Activated CD8-positive, alpha-beta memory T cell treated with anti-CD3 and anti-CD28 coated beads, Interleukin-2, amount 50 U/mL, for 4 hours (primary cell): ENCODE data around the gene DIAPH2.

Experiments used
- DNase-seq: peaks from one replicate; pipeline ENCODE4 v3.0.0-alpha.2; 2020

DIAPH2 gene

DNA sequence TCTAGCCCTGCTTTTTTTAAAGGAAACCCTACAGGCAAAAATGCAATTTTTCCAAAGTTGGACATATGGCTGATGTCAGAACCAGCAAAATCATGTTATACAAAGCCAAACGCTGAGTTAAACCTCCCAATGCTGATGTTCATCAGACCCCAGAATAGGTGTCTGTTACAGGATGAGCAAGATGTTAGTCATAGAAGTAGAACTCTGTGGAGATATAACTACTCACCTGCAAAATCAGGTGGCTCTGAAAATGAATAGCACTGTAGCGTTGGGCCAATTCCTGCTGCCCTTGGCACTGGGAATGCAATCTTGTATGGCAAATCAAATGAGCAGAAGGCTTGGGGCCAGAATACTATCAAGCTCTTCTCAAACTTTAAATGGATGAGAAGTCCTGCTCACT is 833.1 kb downstream of the DIAPH2 start:
- DNase-seq, result no peak

- DNase-seq, result no peak
Measured at GRCh38 chrX:97522307-97522706, 837.7 kb downstream of the DIAPH2 start.

DNA sequence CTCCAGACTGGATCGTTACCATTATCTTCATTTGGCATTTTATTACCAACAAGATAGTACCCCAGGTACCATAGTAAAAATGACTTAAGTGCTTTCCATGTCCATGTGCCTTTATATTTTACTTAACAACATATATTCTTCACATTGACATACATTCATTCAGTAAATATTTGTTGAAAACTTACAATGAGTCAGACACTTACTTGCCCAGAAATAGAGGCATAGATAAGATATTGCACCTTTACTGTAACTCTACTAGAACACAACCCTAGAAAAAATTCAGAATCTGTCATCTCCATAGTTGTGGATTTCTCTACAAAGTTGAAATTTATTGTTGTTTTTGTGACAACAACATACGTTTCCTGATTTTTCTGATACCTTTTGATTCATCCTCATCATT is 839.7 kb downstream of the DIAPH2 start:
- no peak for DNase-seq

DNA sequence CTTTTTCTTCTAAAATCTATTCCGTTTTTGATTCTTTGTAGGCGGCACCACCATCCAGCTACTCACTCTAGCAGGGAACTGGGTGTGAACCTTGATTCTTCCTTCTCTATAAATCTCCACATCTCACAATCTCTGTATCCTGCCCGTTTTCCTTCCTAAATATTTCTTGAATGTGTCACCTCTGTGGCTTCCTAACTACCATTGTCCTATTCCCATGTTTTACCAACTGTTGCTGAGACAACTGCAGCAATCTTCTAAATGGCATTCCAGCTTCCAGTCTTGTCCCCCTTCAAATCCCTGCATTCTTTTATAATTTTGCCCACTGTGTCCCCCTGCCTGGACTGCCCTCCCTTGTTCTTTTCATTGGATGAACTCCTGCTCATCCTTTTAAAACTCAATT is 840.4 kb downstream of the DIAPH2 start:
- no peak for DNase-seq

GRCh38 chrX:97525981-97526380 is 841.3 kb downstream of the DIAPH2 start:
- no peak for DNase-seq

- no peak for DNase-seq
Measured at GRCh38 chrX:97527725-97528124, 843.1 kb downstream of the DIAPH2 start.

GRCh38 chrX:97529536-97530200 is 845.0 kb downstream of the DIAPH2 start:
- DNase-seq, result no peak

GRCh38 chrX:97531825-97532224 is 847.2 kb downstream of the DIAPH2 start:
- no peak for DNase-seq

DNA sequence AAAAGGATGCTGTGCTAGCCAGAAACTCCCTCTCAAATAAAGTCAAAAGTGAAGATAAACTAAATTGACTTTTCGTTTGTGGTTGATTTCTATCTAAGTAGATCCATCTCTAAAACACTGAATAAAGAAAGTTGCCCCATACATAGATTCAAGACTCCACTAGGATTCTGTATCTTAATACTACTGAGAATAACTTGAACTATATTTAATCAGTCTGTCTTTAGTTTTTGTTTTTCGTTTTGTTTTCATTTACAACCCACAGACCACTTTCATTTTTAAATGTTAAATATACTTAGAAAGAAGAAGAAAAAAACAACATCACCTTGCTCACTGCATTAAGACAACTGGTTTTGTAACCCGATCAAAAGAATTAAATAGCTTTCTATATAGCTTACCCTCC is 854.1 kb downstream of the DIAPH2 start:
- no peak for DNase-seq

DNA sequence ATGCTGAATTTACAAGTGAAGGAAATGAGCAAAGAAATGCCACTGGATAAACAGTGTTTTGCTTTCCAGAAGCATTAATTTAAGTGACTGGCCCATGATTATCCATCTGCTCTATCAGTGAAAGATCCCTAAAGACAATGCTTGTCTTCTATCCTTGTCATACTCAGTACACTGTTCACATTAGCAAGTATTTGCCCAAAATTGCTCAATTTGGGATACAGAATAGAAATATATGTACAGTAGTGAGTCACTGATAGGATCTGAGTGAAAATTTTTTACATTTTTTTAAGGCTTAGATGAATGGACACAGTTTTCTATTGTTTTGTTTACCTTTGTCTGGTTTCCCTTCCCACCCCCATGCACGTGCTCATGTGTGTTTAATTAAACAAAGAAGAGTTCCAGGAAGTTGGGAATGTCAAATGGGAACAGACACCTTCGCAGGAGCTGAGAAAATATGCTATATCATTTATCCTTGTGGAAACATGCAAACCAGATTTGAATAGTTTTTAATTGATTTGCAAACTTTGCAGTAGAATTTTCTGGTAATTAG is 855.4 kb downstream of the DIAPH2 start:
- DNase-seq, result no peak

GRCh38 chrX:97547877-97548578 is 863.4 kb downstream of the DIAPH2 start:
- DNase-seq, result no peak

- no peak for DNase-seq
Measured at GRCh38 chrX:97551821-97552220, 867.2 kb downstream of the DIAPH2 start.

DNA sequence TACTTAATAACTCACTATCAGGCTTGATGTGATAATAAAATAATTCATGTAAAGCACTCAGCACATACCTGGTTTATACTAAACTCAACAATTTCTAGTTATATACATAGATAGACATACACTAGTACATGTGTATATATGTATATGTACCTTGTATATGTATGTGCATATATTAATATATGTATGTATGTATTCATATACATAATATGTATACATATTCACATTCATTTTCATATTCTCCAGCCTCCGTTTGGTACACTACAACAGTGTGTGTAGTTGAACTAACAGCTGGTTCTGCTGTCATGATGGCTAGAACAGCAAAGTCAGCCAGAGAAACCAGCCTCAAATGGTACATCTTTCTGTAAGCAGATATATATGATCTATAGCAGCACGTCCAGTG is 869.2 kb downstream of the DIAPH2 start:
- no peak for DNase-seq

GRCh38 chrX:97556359-97556758 is 871.7 kb downstream of the DIAPH2 start:
- DNase-seq, result no peak

DNA sequence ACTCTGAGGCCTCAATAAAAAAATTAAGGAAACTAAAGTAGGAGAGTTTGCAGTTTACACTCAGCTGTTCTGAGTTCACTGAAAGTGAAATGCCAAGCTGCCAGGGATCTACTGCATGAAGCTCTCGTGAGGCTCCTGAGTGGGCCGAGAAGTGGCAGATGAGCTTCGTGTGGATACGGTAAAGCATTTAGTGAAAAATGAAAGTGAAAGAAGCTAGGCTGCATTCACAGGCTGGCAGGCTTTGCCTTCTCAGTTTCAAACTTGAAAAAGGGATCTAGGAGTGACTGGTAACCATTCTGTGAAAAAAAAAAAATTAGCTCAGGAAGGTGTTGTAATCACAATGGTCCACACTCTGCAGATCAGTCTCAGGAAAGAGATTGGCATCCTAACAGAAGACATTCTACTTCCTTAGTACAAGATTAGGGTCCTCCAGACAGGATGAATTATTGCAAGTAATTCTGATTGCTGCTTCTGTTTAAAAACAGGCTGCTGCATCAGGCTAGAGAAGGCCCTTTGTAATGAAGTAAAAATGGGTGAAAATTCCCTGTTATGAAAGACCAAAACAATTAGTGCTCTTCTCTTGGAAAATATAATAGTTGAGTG is 879.0 kb downstream of the DIAPH2 start:
- peak; percentile 19 for DNase-seq

GRCh38 chrX:97564496-97564895 is 879.9 kb downstream of the DIAPH2 start:
- DNase-seq, result no peak

GRCh38 chrX:97587171-97587570 is 902.5 kb downstream of the DIAPH2 start:
- DNase-seq, result no peak

DNA sequence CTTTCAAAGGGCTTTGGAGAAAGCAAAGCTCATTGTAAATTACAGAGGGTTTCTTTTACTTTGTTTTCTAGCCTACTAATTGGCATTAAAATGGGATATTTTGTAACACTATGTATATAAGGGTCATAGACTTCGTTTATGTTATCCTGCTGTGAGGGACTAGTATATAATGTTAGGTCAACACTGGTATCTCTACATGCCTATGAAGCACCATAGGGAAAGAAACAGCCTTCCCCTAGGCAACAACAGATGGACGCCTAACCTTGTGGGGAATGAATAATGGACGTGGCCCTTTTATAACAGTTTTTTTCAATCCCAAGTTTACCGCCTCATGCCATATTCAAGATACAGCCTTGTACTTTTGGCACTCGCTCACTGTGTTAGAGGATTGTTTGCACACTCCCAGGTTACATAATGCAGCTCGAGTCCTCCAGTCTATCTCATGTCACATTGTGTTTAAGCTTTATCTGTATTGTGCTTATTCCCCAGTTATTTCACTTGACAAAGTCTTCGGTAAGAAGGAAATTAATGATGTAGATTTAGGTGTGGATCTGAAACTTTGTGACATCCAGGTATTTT is 910.1 kb downstream of the DIAPH2 start:
- DNase-seq, result no peak

- no peak for DNase-seq
Measured at GRCh38 chrX:97597954-97598353, 913.3 kb downstream of the DIAPH2 start.

DNA sequence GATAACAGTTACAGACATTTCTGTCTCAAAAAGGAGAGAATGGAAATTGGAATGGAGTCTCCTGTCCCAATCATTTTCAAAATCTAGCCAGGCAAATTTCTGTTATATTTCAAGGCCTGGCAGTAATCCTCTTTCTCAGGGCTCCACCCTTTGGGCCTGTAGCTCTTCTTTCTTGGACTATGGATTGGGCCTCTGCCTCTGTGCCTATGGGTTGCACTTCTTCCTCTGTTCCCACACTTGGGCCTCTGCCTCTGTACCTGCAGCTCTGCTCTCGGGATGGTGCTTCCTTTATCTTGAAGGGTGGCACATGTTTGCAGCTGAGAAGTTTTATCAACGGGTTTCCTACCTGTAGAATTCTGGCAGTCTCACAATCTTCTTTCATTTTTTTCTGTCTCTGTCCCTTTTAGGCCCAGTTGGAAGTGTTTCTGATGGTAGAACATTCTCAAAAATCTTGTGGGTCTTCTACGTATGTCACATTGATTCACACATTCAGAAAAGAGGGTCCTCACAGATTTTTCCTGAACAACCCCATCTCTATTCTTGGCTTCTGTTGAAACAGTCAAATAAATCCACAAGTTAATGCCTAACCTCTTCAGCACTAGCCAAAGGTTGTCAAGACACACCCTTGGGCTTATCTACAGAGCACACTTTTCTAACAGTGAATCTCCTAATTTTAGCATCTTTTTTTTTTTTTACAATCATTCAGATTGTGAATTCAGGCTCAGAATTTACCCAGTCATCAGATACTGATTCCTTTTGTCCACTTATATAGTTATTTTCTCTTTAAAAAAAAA is 918.0 kb downstream of the DIAPH2 start:
- DNase-seq, result no peak

DNA sequence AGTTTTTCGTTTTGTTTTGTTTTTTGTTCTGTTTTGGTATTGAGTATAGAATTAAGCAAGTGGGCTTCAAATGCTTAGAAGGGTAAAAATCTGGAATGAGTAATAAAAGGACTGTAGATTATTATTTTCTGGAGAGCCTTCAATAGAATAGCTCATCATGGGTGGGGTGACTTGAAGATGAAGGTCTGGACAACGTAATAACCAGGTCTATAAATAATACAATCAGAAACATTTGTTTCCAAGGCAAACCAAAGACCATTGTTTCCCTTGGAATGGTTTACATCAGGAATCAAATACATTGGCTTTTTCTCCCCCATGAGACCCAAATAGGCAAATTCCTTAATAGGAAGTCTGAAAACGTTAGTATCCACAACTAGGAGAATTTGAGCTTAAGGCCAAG is 920.6 kb downstream of the DIAPH2 start:
- no peak for DNase-seq

DNA sequence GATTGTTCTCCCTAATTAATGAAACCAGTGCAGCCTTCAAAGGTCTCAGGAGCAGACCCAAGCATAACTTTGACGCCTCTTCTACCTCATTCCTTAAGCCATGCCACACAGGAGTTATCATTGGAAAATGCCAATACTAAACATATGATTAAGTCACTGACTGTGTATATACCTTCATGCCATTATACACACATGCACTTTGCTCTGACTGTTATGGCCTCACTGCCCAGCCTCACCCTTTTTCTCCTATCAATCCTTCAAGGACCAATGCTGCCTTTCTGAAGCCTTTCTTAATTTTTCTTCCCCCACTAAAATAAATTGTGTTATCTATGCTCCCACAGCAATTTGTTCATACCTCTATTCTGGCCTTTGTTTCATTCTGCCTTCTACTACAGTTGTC is 924.7 kb downstream of the DIAPH2 start:
- DNase-seq, result no peak

GRCh38 chrX:97609938-97610337 is 925.3 kb downstream of the DIAPH2 start:
- DNase-seq, result no peak
